Tibial nerve (tissue), 3 donors: ENCODE results near the gene DDAH1.

ENCODE experiments used
- POLR2A ChIP-seq, 2 donors: fragments of 450-650 bp; IDR thresholded peaks; one replicate each; pipeline ENCODE4 v1.6.1; 2017; ENCODE audit warnings: antibody characterized with exemption in 2 of 2, mild to moderate bottlenecking in 2 of 2, moderate library complexity in 2 of 2
- TF ChIP-seq, protein P1 (sequence below), 5 experiments: fragments of 200-600 bp in 3 of 5; fragments of 450-650 bp in 2 of 5; sonication (generic) in 3 of 5; IDR thresholded peaks; one replicate each; pipeline ENCODE4 v1.5.1; 2016 to 2019; ENCODE audit warnings: antibody characterized with exemption in 5 of 5, mild to moderate bottlenecking in 3 of 5, moderate library complexity in 2 of 5

DNA sequence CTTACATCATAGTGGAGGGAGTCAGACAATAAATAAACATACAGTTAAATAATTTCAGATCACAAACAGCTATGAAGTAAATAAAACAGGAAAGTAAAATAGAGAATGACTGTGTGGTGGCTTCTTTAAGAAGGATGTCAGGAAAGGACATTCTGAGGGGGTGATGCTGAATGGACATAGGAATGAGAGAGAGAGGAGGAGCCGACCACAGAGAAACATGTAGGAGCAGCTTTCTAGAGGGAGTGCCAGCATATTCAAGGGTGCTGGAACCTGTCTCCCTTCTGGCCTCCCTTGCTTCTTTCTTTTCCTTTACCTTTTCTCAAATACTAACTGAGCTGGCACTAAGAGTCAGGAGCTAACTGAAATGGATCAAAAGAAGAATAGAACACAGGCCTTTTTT is 168.0 kb downstream of the DDAH1 start:
- no peak for TF ChIP-seq POLR2A (IDR thresholded peaks at IDR 0.05)
- TF ChIP-seq, protein P1, sequence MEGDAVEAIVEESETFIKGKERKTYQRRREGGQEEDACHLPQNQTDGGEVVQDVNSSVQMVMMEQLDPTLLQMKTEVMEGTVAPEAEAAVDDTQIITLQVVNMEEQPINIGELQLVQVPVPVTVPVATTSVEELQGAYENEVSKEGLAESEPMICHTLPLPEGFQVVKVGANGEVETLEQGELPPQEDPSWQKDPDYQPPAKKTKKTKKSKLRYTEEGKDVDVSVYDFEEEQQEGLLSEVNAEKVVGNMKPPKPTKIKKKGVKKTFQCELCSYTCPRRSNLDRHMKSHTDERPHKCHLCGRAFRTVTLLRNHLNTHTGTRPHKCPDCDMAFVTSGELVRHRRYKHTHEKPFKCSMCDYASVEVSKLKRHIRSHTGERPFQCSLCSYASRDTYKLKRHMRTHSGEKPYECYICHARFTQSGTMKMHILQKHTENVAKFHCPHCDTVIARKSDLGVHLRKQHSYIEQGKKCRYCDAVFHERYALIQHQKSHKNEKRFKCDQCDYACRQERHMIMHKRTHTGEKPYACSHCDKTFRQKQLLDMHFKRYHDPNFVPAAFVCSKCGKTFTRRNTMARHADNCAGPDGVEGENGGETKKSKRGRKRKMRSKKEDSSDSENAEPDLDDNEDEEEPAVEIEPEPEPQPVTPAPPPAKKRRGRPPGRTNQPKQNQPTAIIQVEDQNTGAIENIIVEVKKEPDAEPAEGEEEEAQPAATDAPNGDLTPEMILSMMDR (IDR thresholded peaks at IDR 0.05), result no peak
